Right ventricle myocardium superior (tissue), 1 donor: ENCODE measurements around the gene REPS1. TPM values are rescaled to one million over a fixed set of nuclear protein-coding genes. Genes with fewer than 3 reads are reported as not detected.

Experiments
- ATAC-seq: fragments of 200-7000 bp; cut with Tn5 transposase; one replicate; pipeline ENCODE4 v1.9.1; 2020; ENCODE audit warnings: mild to moderate bottlenecking; ENCODE audit not compliant: poor library complexity
- DNase-seq: peaks from one replicate; pipeline ENCODE4 v3.0.0-alpha.2; 2020
- intact Hi-C: fragments of 100-400 bp; cut with DNase I; formaldehyde crosslinking; loops from one replicate; pipeline ENCODE4 v1.11.2; 2022
- total RNA-seq: library from RNA; stranded (reverse); fragmentation: NEBNext Ultra II Directional; extraction: Animal tissue kit (Norgen Biotek cat#: 25700); gene quantifications from one replicate; pipeline ENCODE4 v1.2.1, GENCODE V29; 2021
- donor health status: DM: no; HTN: yes; CAD: no; lungs with severe emphysema.

The REPS1 gene
- total RNA-seq, 1 donor from 2014 or later, result 31.0 TPM

DNA sequence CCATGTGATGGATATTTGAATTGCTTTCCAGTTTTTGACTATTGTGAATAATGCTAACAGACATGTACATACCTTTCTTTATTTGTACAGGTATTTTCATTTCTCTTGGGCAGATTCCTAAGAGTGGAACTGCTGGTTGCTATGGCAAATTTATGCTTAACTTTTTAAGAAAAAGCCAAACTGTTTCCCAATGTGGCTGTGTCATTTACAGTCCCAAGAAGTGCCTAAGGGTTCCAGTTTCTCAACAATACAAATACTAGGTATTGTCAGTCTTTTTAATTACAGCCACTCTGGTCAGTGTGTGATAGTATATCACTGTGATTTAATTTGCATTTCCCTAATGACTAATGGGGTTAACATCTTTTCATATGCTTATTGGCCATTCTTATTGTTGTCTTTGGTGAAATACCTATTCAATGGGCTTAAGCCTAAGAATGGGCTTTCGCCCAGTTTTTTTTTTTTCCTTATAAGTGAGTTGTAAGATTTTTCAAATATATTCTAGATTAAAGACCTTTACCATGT, 10.3 kb downstream of the REPS1 start:
- DNase-seq (no peak), ATAC-seq (no peak)
- intact Hi-C loops, result no loop called here

DNA sequence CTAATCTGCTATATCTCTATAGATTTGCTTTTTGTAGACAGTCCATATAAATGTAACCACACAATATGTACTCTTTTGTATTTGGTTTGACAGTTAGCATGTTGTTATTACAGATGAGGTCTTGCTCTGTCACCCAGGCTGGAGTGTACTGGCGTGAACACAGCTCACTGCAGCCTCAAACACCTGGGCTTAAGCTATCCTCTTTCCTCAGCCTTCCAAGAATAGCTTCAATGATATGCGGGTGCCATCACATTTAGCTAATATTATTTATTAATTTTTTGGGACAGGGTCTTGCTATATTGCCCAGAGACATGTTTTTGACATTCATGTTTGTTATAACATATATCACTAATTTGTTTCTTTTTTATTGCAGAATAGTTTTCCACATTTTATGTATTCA, 10.8 kb downstream of the REPS1 start:
- intact Hi-C loops, result no loop called here
- DNase-seq, result no peak
- ATAC-seq, result no peak

DNA sequence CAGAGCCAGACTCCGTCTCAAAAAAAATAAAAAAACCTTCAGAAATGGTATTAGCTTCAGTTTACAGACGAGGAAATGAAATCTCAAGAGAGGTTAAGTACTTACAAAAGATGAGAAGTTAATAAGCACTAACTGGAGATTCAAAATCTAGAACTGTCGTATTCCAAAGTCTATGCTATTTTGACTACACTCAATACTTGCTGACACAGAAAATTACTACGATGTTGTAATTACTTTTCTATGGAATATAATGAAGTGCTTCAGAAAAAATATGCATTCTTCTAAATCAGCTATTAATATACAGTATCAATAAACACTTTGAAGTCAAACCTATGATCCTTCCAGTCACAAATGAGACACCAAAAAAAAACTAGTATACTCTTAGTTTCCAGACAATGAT, 12.2 kb downstream of the REPS1 start:
- ATAC-seq (no peak), DNase-seq (no peak)
- intact Hi-C loops, result no loop called here

DNA sequence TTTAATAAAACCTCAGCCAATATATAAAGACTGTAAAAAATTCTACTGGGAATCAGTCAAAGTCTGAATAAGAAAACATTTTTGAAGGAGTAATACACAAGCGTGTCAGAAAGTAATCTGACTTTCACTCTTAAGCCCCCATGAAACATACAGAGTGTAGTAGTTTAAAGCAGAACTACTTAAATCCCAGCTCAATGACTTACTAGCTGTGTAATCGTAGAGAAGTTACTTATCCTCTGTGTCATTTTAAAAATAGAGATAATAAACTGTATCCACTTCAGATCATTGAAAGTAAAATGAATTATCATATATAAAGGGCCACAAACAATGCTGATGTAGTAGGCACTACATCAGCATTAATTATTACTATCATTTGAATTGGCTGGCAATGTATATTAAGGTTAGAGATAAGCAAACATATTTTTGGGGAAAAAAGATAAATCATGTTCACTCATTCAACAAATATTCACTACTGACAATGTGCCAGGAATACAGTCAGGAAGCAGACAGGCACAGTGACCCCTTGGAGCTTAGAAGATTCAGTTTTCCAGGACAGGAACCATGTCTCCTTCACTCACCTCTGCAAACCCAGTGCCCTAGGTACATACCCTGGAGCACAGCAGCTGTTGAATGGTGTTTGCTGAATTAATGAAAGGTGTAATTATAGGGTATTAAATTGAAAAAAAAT, 14.4 kb downstream of the REPS1 start:
- intact Hi-C loops, result no loop called here
- no peak for DNase-seq
- no peak for ATAC-seq

DNA sequence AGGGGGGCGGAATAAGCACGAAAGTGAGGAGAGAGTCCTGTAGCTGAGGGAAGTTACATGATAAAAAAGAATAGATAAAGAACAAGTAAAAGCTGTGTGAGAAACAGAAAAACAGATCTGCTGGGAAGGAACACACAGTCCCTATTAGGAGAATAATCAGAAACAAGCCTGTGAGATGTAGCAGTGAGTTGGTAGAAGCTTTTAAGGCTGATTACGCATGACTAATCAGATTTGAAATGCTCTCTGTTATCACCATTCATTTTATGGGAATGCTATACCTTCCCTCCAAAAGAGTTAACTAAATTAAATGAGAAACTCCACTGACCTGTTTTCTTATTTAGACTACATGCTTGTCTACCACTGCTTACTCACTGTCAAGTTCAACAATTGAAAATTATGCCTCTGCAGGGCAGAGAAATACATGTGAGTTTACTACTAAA, 15.8 kb downstream of the REPS1 start:
- intact Hi-C loops, result no loop called here
- ATAC-seq (peak; percentile 29), DNase-seq (no peak)

DNA sequence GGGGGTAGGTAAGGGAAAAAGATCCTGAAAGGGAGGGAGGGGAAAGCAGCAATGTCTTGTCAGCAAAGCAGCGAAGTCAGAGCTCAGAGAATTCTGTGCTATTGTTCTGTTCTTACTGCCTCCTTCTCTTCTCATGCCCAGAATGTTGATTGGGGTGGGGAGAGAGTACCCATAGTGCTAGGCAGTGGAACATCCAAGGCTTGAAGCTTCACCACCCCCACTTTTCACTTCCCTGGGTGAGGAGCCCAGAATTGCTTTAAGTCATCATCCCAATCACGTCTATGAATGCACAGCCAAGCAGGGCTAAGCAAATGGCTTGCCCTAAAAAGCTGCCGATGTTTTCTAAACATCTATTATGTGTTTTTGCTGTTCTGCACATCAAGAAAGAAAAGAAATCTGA, 16.5 kb downstream of the REPS1 start:
- no peak for DNase-seq
- ATAC-seq, result peak; percentile 27
- intact Hi-C loops, result no loop called here

DNA sequence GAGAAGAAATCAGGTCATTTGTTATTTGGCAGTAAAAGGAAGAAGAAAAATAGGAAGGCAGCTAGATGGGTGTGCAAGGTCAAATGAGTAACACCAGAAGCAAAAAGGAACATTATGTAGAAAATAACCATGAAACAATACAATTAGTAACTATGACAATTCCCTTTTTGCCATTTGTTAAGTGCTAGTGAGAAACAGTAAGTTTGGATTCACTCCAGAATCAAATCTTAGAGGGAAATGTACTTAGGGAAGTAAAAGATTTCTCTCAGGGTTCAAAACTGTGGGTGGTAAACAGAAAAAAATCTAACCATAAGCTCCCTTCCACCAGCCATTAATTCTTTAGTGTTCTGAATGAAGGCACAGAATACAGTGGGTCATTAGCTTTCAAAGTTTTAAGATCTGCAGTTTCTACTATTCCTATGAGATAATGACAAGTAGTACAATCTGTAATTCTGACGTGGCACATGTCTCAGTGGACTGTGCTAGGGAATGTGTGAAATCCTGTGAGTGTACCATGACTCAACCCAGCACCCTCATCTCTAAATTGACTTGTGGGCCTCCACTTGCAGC, 17.1 kb downstream of the REPS1 start:
- intact Hi-C loops, result no loop called here
- ATAC-seq, result peak; percentile 74
- DNase-seq, result no peak

DNA sequence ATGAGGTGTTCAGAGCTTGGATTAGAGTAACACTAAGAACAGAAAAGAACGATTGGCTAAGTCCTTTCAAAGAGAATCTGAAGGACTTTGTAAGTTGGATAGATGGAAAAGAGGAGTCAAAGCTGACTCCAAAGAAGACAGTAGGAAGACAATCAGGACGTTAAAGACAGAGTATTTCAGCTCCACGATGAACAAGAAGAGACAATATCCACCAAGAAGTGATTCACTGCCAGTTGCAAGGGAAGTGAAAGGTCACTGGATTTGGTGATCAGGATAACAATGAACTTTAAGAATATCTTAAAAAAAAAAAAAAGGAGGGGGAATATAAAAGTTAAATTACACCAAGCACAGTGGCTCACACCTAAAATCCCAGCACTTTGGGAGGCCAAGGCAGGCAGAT, 17.9 kb downstream of the REPS1 start:
- no peak for ATAC-seq
- no peak for DNase-seq
- intact Hi-C loops, result no loop called here

DNA sequence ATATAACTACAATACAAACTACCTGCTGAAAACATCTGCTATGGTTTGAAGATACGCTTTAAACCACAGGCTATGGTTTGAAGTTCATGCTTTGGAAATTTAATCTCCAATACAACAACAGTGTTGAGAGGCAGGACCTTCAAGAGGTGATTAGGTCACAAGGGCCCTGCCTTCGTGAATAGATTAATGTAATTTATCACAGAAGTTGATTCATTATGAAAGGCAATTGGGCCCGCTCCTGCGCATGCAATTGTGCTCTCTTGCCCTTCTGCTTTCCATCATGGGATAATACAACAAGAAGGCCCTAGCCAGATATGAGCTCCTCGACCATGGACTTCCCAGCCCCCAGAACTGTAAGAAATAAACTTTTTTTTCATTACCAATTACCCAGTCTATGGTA, 21.2 kb downstream of the REPS1 start:
- no peak for ATAC-seq
- intact Hi-C loops, result no loop called here
- DNase-seq, result no peak

DNA sequence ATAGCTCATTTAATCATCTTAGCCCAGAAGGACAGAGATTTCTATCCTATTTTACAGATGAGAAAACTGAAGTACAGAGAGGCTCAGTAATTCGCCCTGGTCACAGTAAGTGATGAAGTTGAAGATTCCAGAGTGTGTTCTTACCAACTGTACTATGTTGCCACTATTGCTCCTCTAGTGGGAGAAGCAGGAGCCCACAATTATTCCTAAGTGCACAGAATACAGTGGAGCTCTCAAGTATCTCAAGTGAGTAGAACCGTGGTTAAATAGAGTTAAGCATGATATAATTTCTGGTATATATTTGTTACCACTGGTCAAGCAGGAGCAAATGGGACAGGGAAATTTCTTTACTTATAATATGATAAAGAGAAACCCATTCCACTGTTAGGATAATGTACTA, 22.1 kb downstream of the REPS1 start:
- no peak for DNase-seq
- intact Hi-C loops, result no loop called here
- no peak for ATAC-seq

DNA sequence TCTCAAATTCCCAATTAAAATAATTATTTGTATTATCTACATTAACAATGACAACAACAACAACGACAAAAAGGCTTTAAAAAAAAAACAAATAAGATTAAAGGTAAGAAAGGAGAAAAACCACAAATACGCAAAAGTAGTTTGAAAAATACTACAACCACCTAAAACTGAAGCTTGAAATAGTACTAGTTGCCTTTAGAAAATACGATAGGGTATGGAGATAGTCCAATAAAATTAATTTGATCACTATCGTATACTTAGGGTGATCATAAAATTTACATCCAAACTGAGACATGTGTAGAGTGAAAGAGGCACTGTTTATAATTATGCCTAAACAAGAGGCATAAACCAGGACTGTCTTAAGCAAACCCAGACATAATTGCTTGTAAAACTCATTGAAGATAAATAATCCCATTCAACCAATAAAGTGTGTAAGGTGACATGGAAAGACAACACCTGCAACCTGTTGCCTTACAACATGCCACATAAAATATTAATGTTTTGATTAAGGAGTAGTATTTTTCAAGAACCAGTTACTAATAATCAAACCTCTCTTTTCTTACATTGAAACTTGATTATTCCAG, 22.7 kb downstream of the REPS1 start:
- DNase-seq, result no peak
- ATAC-seq, result no peak
- intact Hi-C loops, result no loop called here

DNA sequence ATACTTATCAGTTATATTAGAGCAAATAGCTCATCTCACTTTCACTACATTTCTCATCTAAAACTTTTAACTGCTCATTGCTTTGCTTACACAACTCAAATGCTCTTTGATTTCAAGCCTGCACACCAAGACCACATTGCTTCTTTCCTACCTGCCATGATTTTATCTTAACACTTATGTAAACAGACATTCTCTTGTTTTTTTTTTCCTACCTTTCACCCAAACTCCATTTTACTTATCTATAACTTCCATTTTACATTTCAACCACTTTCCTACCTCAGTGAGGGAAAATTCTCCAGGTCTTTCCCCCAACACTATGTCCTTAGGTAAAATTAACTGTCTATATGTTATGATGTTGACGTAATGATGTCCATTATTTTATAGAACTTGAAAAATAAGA, 24.0 kb downstream of the REPS1 start:
- intact Hi-C loops, result no loop called here
- ATAC-seq (no peak), DNase-seq (no peak)

DNA sequence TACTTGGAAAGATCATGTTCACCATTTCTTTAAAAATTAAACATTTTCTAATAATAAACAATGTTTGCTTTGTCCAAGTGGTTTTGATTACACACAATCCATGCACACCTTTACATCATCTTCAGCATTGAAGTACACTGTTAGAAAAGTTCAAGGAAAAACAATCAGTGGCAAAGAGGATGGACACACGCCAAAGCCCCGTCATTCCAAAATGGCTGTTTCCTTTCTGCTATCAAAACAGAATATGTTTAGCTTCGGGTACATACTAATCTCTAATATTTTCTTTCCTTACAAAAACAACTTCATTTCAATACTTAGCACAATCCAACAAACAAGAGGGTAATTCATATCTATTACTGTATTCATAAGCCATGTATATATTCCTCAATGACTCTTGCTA, 24.5 kb downstream of the REPS1 start:
- intact Hi-C loops, result no loop called here
- DNase-seq (no peak), ATAC-seq (no peak)

DNA sequence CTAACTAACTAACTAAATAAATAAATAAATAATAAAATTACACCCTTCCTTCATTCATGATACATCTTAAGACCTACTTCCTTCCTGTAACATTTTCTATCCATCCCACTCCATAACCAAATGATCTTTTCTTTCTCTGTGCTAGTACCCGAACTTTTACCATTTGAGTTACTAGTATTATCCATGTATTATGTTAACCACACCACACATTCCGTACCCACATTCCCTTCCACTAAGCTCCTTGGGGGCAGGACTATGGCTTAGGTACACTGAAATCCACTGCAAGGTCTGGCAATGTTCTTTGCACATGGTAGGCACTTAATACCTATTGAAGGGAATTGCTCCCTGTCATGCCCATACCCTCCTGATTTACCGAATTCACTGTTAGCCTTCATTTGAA, 24.9 kb downstream of the REPS1 start:
- ATAC-seq, result no peak
- intact Hi-C loops, result no loop called here
- no peak for DNase-seq

DNA sequence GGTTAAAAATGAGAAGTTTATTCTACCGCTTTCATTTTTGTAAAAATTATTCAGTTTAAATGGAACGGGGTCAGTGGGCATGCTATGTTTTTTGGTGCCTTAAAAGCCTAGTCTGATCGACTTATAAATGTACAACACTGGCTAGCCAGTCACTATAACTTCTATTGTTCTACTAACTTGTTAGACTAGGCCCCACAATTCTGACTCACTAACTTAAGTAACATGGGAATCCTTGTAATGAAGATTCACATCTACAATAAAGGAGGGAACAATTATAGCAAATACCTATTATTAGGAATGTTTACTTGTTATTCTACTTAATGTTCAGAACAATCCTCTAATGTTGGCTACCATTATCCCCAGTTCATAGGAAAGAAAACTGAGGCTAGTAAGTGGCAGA, 28.5 kb downstream of the REPS1 start:
- no peak for ATAC-seq
- no peak for DNase-seq
- intact Hi-C loops, result no loop called here

DNA sequence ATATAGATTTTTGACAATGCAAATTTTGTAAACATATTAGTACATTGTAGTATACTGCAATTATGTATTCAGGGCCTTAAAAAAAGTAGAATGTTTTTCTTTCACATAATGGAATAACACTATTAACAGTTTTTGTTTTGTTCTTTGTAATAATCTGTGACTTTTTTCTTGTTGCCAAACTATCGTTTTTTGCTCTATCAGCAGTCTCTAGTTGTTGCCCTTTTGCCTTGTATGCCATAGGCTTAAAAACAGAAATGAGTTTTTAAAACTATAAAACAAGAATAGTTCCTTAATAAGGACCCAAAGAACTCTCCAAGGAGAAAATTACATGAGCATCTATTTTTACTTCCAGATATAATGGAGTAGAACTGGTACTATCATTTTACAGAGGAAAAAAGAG, 29.5 kb downstream of the REPS1 start:
- intact Hi-C loops, result no loop called here

DNA sequence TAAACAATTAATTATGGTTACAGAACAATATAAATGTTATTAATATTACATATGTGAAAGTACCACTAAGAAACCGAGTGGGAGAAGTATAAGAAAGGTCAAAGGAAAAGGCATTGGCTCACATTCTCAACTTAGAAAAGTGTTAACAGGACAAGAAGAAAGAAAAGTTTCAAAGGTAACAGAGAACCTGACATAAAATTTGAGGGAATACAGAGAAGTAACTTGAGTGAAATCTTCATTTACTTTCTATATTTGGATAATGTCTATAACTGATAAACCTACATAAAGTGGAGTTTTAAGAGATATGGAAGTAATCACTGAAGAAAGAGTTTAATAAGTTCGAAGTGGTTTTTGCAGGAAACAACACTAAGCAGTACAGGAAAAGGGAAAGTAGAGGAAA, 30.1 kb downstream of the REPS1 start:
- ATAC-seq (no peak), DNase-seq (no peak)
- intact Hi-C loops, result no loop called here

More for the DNA sequence above, 29.5 kb downstream of the REPS1 start:
- ATAC-seq (no peak), DNase-seq (no peak)

DNA sequence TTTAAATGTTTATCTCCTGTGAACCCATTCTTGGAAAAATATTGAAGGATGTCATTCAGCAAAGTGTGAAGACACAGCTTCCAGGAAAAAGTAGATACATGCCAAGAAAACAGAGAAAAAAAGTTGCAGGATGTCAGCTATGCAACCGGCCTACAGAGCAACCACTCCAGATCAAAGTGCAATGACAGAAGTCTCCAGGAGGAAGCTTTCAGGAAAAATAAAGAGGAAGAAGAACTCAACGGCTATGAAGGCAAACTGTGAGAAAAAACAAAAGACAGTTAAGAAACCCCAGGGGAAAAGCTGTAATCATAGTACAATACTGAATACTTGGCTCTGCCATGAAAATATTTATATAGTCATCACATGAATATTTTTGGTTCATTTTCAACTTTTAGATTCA, 30.6 kb downstream of the REPS1 start:
- intact Hi-C loops, result no loop called here
- DNase-seq (no peak), ATAC-seq (peak; percentile 39)

DNA sequence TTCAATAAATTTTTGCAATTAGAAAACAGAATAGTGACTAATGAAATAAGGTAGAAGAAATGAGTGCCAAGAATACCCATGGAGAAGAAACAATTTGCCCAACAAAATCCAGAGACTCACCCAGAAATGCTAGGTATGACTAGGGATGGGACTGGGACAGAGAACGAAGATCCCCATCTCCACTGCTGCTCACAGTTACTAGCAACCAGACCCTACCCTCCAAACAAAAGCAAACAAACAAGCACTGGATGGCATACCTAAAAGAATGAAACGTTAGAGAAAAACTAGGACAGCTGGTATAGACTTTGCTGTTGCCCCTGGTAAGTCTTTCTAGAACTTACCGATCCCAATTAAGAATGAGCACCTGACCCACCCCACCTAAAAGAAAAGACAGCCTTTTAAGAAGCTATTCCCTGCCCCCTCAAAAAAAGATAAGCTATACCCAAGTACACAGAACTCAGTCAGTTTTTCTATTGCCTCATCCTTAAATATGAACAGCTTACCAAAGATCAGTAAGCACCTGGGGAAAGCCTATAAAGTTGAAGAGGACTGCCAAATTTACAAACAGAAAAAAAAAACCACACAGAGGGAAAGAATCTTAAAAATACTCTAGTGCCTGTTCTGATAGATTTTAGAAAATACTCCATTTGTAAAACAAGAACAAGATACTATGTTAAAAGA, 31.7 kb downstream of the REPS1 start:
- no peak for DNase-seq
- intact Hi-C loops, result no loop called here
- ATAC-seq, result no peak

DNA sequence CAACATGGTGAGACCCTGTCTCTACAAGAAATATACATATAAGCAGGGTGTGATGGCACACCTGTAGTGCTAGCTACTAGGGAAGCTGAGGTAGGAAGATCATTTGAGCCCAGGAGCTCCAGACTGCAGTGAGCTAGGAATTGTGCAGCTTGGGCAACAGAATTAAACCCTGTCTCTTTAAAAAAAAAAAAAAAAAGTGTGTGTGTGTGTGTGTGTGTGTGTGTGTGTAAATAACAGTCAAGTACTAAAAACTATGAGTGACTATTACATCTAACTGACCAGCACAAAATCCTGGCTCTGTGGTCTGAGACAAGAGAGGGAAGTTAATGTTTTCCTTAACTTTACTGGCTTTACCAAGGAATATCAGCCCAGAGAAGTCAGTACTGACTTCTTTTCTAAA, 32.8 kb downstream of the REPS1 start:
- intact Hi-C loops, result no loop called here
- ATAC-seq (no peak), DNase-seq (no peak)
